HG02571 (cell line): ENCODE results near the gene UGT1A5.

ENCODE experiments used
- ATAC-seq: cut with Tn5 transposase; IDR thresholded peaks from one replicate; pipeline ENCODE4 v1.9.1; 2021; ENCODE audit warnings: mild to moderate bottlenecking, moderate library complexity; ENCODE audit not compliant: unreplicated experiment

The UGT1A5 gene

DNA sequence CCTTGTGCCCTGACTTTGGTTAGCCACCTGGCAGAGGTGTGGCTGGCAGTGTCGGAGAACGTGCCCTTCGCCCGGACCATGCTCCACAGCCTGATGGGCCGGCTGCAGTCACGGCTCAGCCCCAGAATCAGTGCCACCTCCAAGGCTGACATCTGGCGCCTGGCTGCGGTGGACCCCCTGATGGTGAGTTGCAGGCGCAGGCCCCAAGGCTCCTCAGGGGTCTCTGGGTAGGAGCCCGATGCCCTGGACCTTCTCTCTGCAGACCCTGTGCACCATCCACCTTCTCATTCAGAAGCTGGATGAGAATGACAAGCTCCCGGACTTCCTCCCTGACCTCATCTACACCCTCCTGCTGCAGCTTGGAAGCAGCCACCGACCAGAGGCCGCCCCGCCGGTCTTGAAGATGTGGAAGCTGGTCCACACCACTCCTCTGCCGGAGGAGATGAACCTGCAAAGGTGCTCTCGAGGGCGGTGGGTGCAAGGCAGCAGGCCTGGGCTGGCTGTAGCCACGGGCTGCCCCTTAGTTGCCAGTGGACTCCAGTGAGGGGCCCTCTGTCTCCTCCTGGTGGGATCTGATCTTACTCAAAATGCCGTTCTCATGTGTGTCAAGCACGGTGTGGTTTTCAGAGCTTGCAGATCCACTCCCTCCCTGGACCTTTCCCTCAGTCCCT lies 109.5 kb downstream of the UGT1A5 start:
- no peak for ATAC-seq
